SH-SY5Y (cell line): ENCODE data around the gene SPATA33.

Experiments
- GATA2 ChIP-seq: IDR thresholded peaks from 2 replicates; pipeline ENCODE4 v1.6.1; 2011; ENCODE audit warnings: mild to moderate bottlenecking, low read depth, low read length
- GATA3 ChIP-seq: IDR thresholded peaks from 2 replicates; pipeline ENCODE4 v1.6.1; 2011; ENCODE audit warnings: low read depth, mild to moderate bottlenecking, low read length, moderate library complexity

GRCh38 chr16:89712274-89712781, 54.7 kb downstream of the SPATA33 start:
- TF ChIP-seq GATA2 = no peak
- TF ChIP-seq GATA3 = no peak
